IMR-90 (cell line): ENCODE data around the gene PDCL3. TPM values are rescaled to one million over a fixed set of nuclear protein-coding genes. Genes with fewer than 3 reads are reported as not detected.

Experiments used
- ATAC-seq: fragments of 200-7000 bp; cut with Tn5 transposase; 2 replicates; pipeline ENCODE4 v1.9.1; 2020; ENCODE audit warnings: low read depth, mild to moderate bottlenecking, moderate library complexity
- BruUV-seq: library from RNA; stranded (reverse); fragments of 400-500 nt; replicated peaks from 2 replicates; lab custom pipeline; 2021; lab: Mats Ljungman, UMichigan
- CTCF ChIA-PET: fragments of 300-600 bp; formaldehyde crosslinking; extraction: SDS; loops from one replicate; lab custom pipeline; 2021; ENCODE audit warnings: antibody characterized with exemption; lab: Yijun Ruan, JAX
- POLR2A ChIA-PET: fragments of 300-600 bp; sonication (Branson Sonifier 250); formaldehyde crosslinking; loops from one replicate; lab custom pipeline; 2022; ENCODE audit warnings: antibody characterized with exemption; ENCODE audit not compliant: unreplicated experiment; lab: Charles Lee
- DNase-seq: peaks from one replicate; pipeline ENCODE4 v3.0.0; 2013
- H2AFZ ChIP-seq: replicated peaks from 2 replicates; pipeline ENCODE3; 2013; ENCODE audit warnings: low read length, mild to moderate bottlenecking; ENCODE audit not compliant: poor library complexity
- H2AK5ac ChIP-seq: 2 replicates; pipeline ENCODE4 v1.6.1; 2013; ENCODE audit warnings: low read depth, low read length, inconsistent platforms
- H2AK9ac ChIP-seq: replicated peaks from 2 replicates; pipeline ENCODE3; 2013; ENCODE audit warnings: mild to moderate bottlenecking, low read depth, low read length, moderate library complexity; ENCODE audit not compliant: poor library complexity
- H2BK120ac ChIP-seq: 2 replicates; pipeline ENCODE4 v1.6.1; 2013; ENCODE audit warnings: low read depth, low read length, inconsistent platforms
- H2BK15ac ChIP-seq: 3 replicates; pipeline ENCODE4 v1.6.1; 2013; ENCODE audit warnings: low read depth, low read length, inconsistent platforms
- H2BK20ac ChIP-seq: 2 replicates; pipeline ENCODE4 v1.6.1; 2013; ENCODE audit warnings: low read depth, mild to moderate bottlenecking, inconsistent platforms, low read length, moderate library complexity
- H2BK5ac ChIP-seq: 2 replicates; pipeline ENCODE4 v1.6.1; 2013; ENCODE audit warnings: mild to moderate bottlenecking, low read depth, low read length, inconsistent platforms; ENCODE audit not compliant: poor library complexity, severe bottlenecking
- H3K14ac ChIP-seq: replicated peaks from 2 replicates; pipeline ENCODE4 v1.6.1; 2013; ENCODE audit warnings: low read depth, low read length, inconsistent platforms
- H3K18ac ChIP-seq: 2 replicates; pipeline ENCODE4 v1.6.1; 2013; ENCODE audit warnings: low read depth, low read length, control low read depth
- H3K23ac ChIP-seq: 2 replicates; pipeline ENCODE4 v1.6.1; 2013; ENCODE audit warnings: low read depth, low read length, inconsistent platforms
- H3K27ac ChIP-seq: 2 replicates; pipeline ENCODE4 v1.5.1; 2013; ENCODE audit warnings: mild to moderate bottlenecking, control low read depth, low read length; ENCODE audit not compliant: insufficient read depth
- H3K27me3 ChIP-seq: 2 replicates; pipeline ENCODE4 v1.6.1; 2013; ENCODE audit warnings: low read length; ENCODE audit not compliant: control insufficient read depth, insufficient read depth
- H3K36me3 ChIP-seq: 2 replicates; pipeline ENCODE4 v1.6.1; 2013; ENCODE audit warnings: low read length, mixed read lengths; ENCODE audit not compliant: control insufficient read depth, insufficient read depth
- H3K4ac ChIP-seq: 2 replicates; pipeline ENCODE4 v1.6.1; 2013; ENCODE audit warnings: low read depth, low read length, inconsistent platforms
- H3K4me1 ChIP-seq: 2 replicates; pipeline ENCODE4 v1.6.1; 2013; ENCODE audit warnings: low read length, mixed read lengths; ENCODE audit not compliant: control insufficient read depth, insufficient read depth
- H3K4me2 ChIP-seq: 2 replicates; pipeline ENCODE4 v1.6.1; 2013; ENCODE audit warnings: low read depth, mild to moderate bottlenecking, control low read depth, low read length, moderate library complexity
- H3K4me3 ChIP-seq: 2 replicates; pipeline ENCODE4 v1.5.1; 2013; ENCODE audit warnings: low read depth, mild to moderate bottlenecking, control low read depth, low read length, moderate library complexity; ENCODE audit not compliant: insufficient read depth
- H3K56ac ChIP-seq: 2 replicates; pipeline ENCODE4 v1.6.1; 2013; ENCODE audit warnings: low read length, inconsistent platforms; ENCODE audit not compliant: insufficient read depth; ENCODE audit errors: extremely low read depth
- H3K79me1 ChIP-seq, 2 experiments: 2 replicates each; pipeline ENCODE4 v1.6.1; 2013; ENCODE audit warnings: low read length in 2 of 2, inconsistent platforms in 1 of 2, low read depth in 1 of 2
- H3K9ac ChIP-seq: 2 replicates; pipeline ENCODE4 v1.6.1; 2013; ENCODE audit warnings: low read depth, low read length, control low read depth
- H3K9me1 ChIP-seq: 2 replicates; pipeline ENCODE4 v1.6.1; 2013; ENCODE audit warnings: low read length, inconsistent platforms; ENCODE audit not compliant: insufficient read depth
- H3K9me3 ChIP-seq: 2 replicates; pipeline ENCODE4 v1.6.1; 2013; ENCODE audit warnings: low read length; ENCODE audit not compliant: control insufficient read depth, insufficient read depth
- H4K20me1 ChIP-seq: 2 replicates; pipeline ENCODE4 v1.6.1; 2013; ENCODE audit warnings: low read length, inconsistent platforms; ENCODE audit not compliant: insufficient read depth
- H4K5ac ChIP-seq: 2 replicates; pipeline ENCODE4 v1.6.1; 2013; ENCODE audit warnings: mild to moderate bottlenecking, low read depth, low read length, control low read depth
- H4K8ac ChIP-seq, 2 experiments: 2 replicates each; pipeline ENCODE4 v1.6.1; 2013; ENCODE audit warnings: low read depth in 2 of 2, low read length in 2 of 2, control low read depth in 1 of 2, inconsistent platforms in 1 of 2
- H4K91ac ChIP-seq: 2 replicates; pipeline ENCODE4 v1.6.1; 2013; ENCODE audit warnings: low read depth, low read length, inconsistent platforms; ENCODE audit not compliant: insufficient read depth
- BHLHE40 ChIP-seq: fragments of 150-350 bp; IDR thresholded peaks from 2 replicates; pipeline ENCODE4 v1.6.1; 2016; ENCODE audit warnings: mild to moderate bottlenecking, low read depth, low read length
- CEBPB ChIP-seq: IDR thresholded peaks from 2 replicates; pipeline ENCODE4 v1.6.1; 2012; ENCODE audit warnings: low read depth, low read length, improper control_type of control experiment
- CHD1 ChIP-seq: IDR thresholded peaks from 2 replicates; pipeline ENCODE4 v1.6.1; 2012; ENCODE audit warnings: low read depth, low read length, improper control_type of control experiment
- FOS ChIP-seq: fragments of 150-350 bp; IDR thresholded peaks from 2 replicates; pipeline ENCODE4 v1.6.1; 2016; ENCODE audit warnings: low read depth, low read length
- MAFK ChIP-seq: IDR thresholded peaks from 2 replicates; pipeline ENCODE4 v1.6.1; 2012; ENCODE audit warnings: low read depth, low read length, improper control_type of control experiment
- MAZ ChIP-seq: IDR thresholded peaks from 2 replicates; pipeline ENCODE4 v1.6.1; 2012; ENCODE audit warnings: low read depth, mild to moderate bottlenecking, low read length, improper control_type of control experiment, moderate library complexity, borderline replicate concordance
- MXI1 ChIP-seq: IDR thresholded peaks from 2 replicates; pipeline ENCODE4 v1.6.1; 2012; ENCODE audit warnings: low read depth, mild to moderate bottlenecking, low read length, moderate library complexity, borderline replicate concordance
- NFE2L2 ChIP-seq: fragments of 150-350 bp; IDR thresholded peaks from 2 replicates; pipeline ENCODE4 v1.6.1; 2016; ENCODE audit warnings: low read depth, mild to moderate bottlenecking, low read length
- POLR2A ChIP-seq: IDR thresholded peaks from 2 replicates; pipeline ENCODE4 v1.6.1; 2012; ENCODE audit warnings: mild to moderate bottlenecking, low read depth, low read length
- RAD21 ChIP-seq: IDR thresholded peaks from 2 replicates; pipeline ENCODE4 v1.6.1; 2012; ENCODE audit warnings: low read length, improper control_type of control experiment
- RCOR1 ChIP-seq: IDR thresholded peaks from 2 replicates; pipeline ENCODE4 v1.6.1; 2012; ENCODE audit warnings: mild to moderate bottlenecking, low read length, improper control_type of control experiment; ENCODE audit not compliant: insufficient replicate concordance
- RFX5 ChIP-seq: IDR thresholded peaks from 2 replicates; pipeline ENCODE4 v1.8.0; 2012; ENCODE audit warnings: low read depth, mild to moderate bottlenecking, low read length, moderate library complexity
- SMC3 ChIP-seq: fragments of 150-350 bp; IDR thresholded peaks from 2 replicates; pipeline ENCODE4 v1.6.1; 2016; ENCODE audit warnings: low read depth, mild to moderate bottlenecking, antibody characterized with exemption, low read length, moderate library complexity
- WGBS, 2 experiments: methylation state at CpG; one replicate each; pipeline versions ENCODE4 v1.1.5 to v1.1.7; 2013; ENCODE audit warnings: missing lambda C conversion rate in 2 of 2; ENCODE audit not compliant: insufficient read length in 1 of 2; ENCODE audit errors: extremely low coverage in 2 of 2; 5-methylcytosine and 5-hydroxymethylcytosine counted together
- dilution Hi-C: fragments of 300-500 bp; cut with HindIII; formaldehyde crosslinking; loops from one replicate; pipeline ENCODE4 v1.14.3; 2018; ENCODE audit warnings: low sequenced_read_pairs; ENCODE audit not compliant: unreplicated experiment
- in situ Hi-C: fragments of 300-500 bp; cut with MboI; formaldehyde crosslinking; loops from 3 replicates; pipeline ENCODE4 v1.14.3; 2019; ENCODE audit warnings: low sequenced_read_pairs, inconsistent platforms, mixed read lengths
- intact Hi-C: fragments of 100-400 bp; cut with micrococcal nuclease; formaldehyde crosslinking; loops from 2 replicates; pipeline ENCODE4 v1.10.0; 2022
- polyA plus RNA-seq, 3 experiments: library from polyadenylated mRNA; depleted of rRNA; stranded (reverse); fragments of >200 nt; gene quantifications; 2 replicates each; pipeline ENCODE4 v1.2.3, GENCODE V29; 2012; ENCODE audit warnings: low replicate concordance in 1 of 3
- total RNA-seq: library from RNA; depleted of rRNA; stranded (reverse); fragments of >200 nt; gene quantifications from 2 replicates; pipeline ENCODE4 v1.2.3, GENCODE V29; 2012
- TF ChIP-seq, protein P1 (sequence below): conservative IDR thresholded peaks from 2 replicates; pipeline ENCODE4 v1.5.1; 2012; ENCODE audit warnings: mild to moderate bottlenecking, low read depth, low read length, improper control_type of control experiment
- TF ChIP-seq, protein P2 (sequence below): fragments of 150-350 bp; IDR thresholded peaks from 2 replicates; pipeline ENCODE4 v1.6.1; 2016; ENCODE audit warnings: low read depth, mild to moderate bottlenecking, low read length, moderate library complexity, borderline replicate concordance
- TF ChIP-seq, protein P3 (sequence below): fragments of 150-350 bp; IDR thresholded peaks from 2 replicates; pipeline ENCODE4 v1.6.1; 2017; ENCODE audit warnings: mild to moderate bottlenecking, antibody characterized with exemption, low read length, low read depth

Gene PDCL3
- total and polyA plus RNA-seq, 2 of the 4 experiments (the other 2 are of a cell fraction), result 9.5 to 26.4 TPM

DNA sequence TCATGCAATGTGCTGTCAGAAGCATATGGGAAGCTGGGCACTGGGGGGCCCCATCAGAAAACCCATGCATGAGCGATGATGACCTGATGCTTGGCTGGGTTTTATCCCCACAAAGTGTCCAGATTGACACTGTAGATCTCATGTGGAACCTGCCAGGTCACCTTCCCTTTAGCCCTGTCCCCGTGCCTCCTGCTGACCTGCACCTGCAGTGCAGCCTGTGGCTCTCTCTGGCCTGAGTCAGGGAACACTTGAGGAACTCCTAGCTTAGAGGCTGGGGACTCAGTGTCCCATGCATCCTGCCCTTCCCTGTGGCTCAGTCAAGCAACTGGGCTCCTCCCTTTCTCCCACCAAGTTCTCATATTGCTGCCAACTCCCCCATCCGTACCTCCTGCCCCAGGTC is 57.7 kb downstream of the PDCL3 start:
- Histone ChIP-seq H2BK5ac (no peak overlapping the region), H3K18ac (no peak overlapping the region), H4K91ac (no peak overlapping the region), H2BK20ac (no peak overlapping the region), H3K9me3 (peaks cover 3% of the 10 kb centered on the region; the same call in 1 of the 2 replicates), H3K27ac (no peak overlapping the region), H3K9ac (no peak overlapping the region), H2AK9ac (no peak overlapping the region), H4K20me1 (no peaks in the 10 kb centered on the region), H3K4ac (no peak overlapping the region), H3K36me3 (no peaks in the 10 kb centered on the region), H3K4me2 (no peak overlapping the region), H3K14ac (no peak overlapping the region), H2AK5ac (no peak overlapping the region), H3K56ac (no peak overlapping the region), H3K23ac (no peak overlapping the region), H3K27me3 (peaks cover 40% of the 10 kb centered on the region), H4K5ac (no peak overlapping the region), H3K4me3 (no peak overlapping the region), H2BK120ac (no peak overlapping the region), H2BK15ac (no peak overlapping the region), H3K4me1 (no peaks in the 10 kb centered on the region), H2AFZ (no peak overlapping the region), H3K9me1 (0 out of 2 replicates have a peak, but pooled peaks cover 2% of the 10 kb centered on the region), H3K79me1 (no peaks in the 10 kb centered on the region), H4K8ac (no peak overlapping the region)
- intact Hi-C loops (no loop called here), in situ Hi-C loops (loop anchor here (25.0 kb wide), 2 partner anchors 192 to 592 kb away; partner anchors contain the start of gene NPAS2), dilution Hi-C loops (no loop called here)
- TF ChIP-seq, protein P1, sequence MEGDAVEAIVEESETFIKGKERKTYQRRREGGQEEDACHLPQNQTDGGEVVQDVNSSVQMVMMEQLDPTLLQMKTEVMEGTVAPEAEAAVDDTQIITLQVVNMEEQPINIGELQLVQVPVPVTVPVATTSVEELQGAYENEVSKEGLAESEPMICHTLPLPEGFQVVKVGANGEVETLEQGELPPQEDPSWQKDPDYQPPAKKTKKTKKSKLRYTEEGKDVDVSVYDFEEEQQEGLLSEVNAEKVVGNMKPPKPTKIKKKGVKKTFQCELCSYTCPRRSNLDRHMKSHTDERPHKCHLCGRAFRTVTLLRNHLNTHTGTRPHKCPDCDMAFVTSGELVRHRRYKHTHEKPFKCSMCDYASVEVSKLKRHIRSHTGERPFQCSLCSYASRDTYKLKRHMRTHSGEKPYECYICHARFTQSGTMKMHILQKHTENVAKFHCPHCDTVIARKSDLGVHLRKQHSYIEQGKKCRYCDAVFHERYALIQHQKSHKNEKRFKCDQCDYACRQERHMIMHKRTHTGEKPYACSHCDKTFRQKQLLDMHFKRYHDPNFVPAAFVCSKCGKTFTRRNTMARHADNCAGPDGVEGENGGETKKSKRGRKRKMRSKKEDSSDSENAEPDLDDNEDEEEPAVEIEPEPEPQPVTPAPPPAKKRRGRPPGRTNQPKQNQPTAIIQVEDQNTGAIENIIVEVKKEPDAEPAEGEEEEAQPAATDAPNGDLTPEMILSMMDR, result no peak
- TF ChIP-seq RFX5, result no peak
- TF ChIP-seq SMC3, result no peak
- TF ChIP-seq POLR2A, result no peak
- no peak for TF ChIP-seq MAFK
- no peak for TF ChIP-seq MXI1
- no peak for TF ChIP-seq CEBPB
- no peak for TF ChIP-seq FOS
- no peak for TF ChIP-seq MAZ
- no peak for TF ChIP-seq NFE2L2
- no peak for TF ChIP-seq RCOR1
- no peak for TF ChIP-seq CHD1
- TF ChIP-seq RAD21, result no peak
- TF ChIP-seq, protein P2, sequence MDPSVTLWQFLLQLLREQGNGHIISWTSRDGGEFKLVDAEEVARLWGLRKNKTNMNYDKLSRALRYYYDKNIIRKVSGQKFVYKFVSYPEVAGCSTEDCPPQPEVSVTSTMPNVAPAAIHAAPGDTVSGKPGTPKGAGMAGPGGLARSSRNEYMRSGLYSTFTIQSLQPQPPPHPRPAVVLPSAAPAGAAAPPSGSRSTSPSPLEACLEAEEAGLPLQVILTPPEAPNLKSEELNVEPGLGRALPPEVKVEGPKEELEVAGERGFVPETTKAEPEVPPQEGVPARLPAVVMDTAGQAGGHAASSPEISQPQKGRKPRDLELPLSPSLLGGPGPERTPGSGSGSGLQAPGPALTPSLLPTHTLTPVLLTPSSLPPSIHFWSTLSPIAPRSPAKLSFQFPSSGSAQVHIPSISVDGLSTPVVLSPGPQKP, result no peak
- TF ChIP-seq, protein P3, sequence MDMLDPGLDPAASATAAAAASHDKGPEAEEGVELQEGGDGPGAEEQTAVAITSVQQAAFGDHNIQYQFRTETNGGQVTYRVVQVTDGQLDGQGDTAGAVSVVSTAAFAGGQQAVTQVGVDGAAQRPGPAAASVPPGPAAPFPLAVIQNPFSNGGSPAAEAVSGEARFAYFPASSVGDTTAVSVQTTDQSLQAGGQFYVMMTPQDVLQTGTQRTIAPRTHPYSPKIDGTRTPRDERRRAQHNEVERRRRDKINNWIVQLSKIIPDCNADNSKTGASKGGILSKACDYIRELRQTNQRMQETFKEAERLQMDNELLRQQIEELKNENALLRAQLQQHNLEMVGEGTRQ, result no peak
- no peak for TF ChIP-seq BHLHE40
- no TSS peak for BruUV-seq
- ChIA-PET POLR2A (no interaction called here), CTCF (interaction anchor here (1.3 kb wide), 1 partner anchor 10 kb away, joined by 6 read pairs; no protein-coding TSS in a partner anchor)
- DNase-seq (no peak), ATAC-seq (no peak)
- WGBS, 2 experiments, result 58% methylated on average over 2 of the region's 3 CpGs; no CpG with 5 or more reads in 1 of the 2 experiments
